CD4-positive, alpha-beta T cell treated with Interleukin-2 at 100 ng/mL for 4 hours (primary cell): Measurements from ENCODE around the gene EIF5AL1.
"Not testable (repeated sequence)": the region's sequence is repeated elsewhere in the genome, so short reads cannot be mapped to it uniquely, and the experiment has no call there.

Experiments used
- DNase-seq: peaks from one replicate; pipeline ENCODE4 v3.0.0-alpha.2; 2020; ENCODE audit warnings: low spot score

Gene EIF5AL1

DNA sequence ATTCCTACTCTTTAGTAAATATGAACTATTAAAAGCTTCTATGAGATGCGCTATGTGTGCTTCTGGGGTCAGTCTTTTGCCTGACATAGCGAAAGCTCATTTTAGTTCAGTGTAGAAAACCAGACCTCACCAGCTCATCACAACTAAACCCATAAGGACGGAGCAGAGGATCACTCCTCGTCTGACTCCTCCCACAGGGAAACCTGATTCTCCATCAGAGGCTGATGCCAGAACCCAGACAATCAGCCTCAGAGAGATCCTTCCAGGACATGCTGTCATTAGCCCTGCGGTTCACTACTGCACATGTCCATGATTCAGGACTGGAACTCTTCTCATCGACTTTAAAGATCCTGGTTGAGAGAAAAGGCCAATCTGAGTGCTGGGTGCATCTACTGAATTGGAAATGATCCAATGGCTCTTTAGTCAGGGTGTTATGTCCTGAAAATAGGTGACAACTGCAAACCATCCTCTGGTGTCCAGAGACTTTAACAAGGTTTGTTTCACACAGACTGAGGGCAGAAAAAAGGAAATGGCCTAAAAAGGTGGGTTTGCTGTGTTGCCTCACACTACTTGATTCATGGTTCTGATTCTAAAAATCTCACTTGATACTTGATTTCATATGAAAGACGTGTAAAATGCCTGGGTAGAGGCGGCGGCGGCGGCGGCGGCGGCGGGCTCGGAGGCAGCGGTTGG lies at the start of gene EIF5AL1:
Gene EIF5AL1, plus strand, starts transcription at position 643 of the 693 bp plus-strand sequence. CDS start 117 bp downstream, outside the sequence.
- not testable (repeated sequence) for DNase-seq

DNA sequence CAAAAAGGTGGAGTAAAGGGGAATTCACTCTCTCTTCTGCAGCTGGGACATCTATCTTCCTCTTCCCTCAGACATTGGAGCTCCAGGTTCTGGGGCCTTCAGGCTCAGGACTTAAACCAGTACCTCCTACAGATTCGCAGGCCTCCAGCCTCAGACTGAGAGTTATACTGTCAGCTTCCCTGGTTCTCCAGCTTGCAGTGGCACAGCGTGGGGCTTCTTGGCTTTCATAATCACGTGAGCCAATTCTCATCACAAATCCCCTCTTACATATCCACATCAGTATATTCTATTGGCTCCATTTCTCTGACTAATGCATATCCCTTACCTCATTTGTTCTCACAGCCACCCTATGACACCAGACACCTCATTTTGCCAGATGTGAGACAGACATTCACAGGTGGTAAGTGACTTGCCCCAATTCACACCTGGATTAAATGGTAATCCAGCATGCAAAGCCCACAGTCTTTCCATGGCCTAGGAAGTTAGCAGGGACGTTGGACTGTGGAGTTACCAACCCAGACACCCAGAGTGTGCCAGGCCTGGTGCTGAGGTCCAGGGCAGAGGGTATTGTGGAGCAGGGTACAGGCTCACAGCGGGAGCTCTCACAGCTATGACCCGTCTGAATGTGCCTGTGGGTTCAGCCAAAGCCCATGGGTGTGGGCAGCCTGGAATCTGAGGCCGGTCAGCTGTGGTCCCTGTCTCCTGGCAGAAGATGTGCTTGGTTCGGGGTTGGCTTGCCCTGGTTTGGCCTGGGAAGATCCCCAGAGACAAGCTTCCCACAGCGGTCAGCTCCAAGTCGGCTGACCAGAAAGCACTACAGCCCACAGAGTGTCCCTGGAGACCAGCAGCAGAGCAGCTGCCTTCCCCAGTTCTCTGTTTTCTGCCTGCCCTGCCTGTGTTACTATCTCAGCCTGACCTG lies 48.5 kb upstream of the EIF5AL1 start:
- DNase-seq, result no peak

DNA sequence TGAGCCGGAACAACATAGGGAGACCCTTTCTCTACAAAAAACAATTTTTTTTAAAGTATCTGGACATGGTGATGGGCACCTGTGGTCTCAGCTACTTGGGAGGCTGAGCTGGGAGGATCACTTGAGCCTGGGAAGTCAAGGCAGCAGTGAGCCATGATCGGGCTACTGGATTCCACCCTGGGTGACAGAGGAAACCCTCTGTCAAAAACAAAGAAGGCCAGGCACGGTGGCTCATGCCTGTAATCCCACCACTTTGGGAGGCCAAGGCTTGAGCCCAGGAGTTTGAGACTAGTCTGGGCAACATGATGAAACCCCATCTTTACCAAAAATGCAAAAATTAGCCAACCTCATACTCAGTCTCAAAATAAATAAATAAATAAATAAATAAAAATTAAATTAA lies 47.0 kb upstream of the EIF5AL1 start:
- DNase-seq, result no peak

DNA sequence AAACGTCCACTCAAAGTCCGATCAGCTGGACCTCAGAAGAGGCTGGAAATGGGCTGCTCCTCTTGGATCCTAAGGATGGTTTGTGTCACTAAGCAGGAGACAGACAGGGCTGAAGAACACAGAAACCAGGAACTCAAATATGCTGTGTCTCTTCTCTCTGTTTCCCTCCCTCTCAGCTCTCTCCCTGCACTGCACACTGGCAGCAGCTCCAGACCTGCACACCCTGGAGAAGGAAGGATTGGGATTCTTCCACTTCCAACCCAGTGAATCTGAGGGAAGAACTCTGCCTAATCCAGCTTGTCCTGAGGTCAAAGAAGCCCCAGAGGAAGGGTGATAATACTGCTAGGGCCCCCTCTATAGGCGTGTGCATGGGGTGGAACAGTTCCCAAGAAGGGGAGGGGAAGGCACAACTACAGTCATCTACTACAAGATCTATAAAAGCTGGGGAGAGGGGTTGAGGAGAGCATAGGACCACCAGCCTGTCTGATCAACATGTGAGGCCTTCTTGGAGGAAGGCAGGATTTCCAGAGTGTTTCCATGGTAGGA lies 44.2 kb upstream of the EIF5AL1 start:
- DNase-seq, result no peak

DNA sequence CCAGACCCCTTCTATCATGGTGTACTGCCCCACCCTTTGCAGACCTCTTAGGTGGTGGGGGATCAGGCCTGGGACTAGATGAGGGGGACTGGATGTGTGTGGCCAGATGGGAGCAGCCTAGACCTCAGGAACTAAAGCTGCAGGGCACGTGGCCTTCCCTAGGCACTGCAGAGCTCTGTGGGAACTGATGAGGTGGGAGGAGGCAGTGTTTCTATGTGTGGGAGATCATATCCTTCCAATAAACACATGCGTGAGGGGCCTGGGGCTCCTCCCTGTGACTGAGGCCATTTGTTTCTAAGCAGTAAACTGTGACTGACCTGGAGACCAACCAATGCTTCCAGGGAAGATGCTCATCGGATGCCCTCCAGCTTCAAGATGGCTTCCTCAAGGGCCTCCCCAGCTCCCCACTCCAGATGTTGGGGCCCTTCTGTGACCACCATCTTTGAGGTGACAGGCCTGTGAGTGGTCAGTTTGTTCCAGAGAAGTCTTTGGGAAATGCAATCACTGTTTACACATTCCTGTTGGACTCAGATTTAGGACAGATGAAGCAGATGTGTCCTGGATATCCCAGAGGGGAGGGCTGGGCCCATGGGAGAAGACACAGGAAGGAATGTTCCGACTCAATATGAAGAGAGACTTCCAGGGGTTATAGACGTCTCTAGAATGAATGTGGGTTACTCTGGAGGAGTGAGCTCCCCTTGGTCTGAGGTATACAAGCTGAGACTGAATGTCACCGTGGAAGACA lies 43.3 kb upstream of the EIF5AL1 start:
- no peak for DNase-seq

DNA sequence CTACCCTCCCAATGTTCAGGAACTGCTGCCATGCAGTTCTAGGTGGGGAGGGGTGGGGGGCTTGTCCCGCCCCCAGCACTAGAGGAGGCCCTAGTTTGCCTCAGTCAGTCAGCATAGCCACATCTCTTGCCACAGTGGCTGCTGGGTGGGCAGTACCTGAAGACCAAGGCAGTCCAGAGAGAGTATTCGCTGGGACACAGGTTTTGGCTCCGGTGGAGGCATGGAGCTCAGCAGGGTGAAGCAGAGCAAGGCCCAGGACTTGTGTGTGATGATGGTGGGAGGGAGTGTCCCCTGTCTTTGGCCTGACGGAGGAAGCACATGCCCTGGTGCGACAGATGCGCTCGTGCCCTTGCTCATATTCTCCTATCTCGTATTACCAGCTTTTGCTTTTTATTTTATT lies 42.2 kb upstream of the EIF5AL1 start:
- no peak for DNase-seq

DNA sequence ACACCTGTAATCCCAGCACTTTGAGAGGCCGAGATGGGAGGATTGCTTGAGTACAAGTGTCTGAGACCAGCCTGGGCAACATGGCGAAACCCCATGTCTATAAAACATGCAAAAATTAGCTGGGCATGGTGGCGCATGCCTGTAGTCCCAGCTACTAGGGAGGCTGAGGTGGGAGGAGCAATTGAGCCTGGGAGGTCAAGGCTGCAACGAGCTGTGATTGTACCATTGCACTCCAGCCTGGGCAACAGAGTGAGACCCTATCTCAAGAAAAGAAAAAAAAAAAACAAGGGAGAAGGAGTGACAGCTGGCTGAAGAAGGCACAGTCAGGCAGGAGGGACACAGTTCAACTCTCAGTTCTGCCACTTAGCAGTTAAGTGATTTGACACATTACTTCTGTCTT lies 40.6 kb upstream of the EIF5AL1 start:
- no peak for DNase-seq

DNA sequence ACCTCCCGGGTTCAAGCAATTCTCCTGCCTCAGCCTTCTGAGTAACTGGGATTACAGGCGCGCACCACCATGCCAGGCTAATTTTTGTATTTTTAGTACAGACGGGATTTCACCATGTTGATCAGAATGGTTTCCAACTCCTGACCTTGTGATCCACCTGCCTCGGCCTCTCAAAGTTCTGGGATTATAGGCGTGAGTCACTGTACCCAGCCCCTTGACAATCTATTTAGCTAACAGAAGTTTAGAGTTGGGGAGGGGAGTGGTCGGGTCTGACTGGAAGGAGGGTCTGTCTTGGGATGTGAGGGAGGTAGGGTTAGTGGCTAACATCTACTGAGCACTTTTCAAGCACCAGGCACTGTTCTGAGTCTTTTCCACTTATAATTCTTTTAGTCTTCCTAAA lies 39.9 kb upstream of the EIF5AL1 start:
- no peak for DNase-seq

DNA sequence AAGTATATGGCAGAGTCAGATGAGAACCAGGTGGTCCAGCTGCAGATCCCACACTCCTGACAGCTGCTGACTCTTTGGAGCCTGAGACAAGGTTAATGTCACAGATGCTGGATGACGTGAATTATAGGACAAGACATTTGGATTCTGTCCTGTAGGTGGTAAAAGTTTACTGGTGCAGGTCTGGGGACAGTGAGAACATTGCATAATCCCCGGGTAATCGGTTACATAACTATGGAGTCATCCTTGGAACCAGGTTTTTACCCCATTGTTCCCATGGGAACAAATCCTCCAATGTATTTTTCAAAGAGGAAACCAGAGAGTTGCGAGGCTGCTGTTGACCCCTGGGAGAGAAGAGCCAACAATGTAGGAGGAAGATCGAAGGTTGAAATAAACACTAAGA lies 39.4 kb upstream of the EIF5AL1 start:
- DNase-seq, result no peak

DNA sequence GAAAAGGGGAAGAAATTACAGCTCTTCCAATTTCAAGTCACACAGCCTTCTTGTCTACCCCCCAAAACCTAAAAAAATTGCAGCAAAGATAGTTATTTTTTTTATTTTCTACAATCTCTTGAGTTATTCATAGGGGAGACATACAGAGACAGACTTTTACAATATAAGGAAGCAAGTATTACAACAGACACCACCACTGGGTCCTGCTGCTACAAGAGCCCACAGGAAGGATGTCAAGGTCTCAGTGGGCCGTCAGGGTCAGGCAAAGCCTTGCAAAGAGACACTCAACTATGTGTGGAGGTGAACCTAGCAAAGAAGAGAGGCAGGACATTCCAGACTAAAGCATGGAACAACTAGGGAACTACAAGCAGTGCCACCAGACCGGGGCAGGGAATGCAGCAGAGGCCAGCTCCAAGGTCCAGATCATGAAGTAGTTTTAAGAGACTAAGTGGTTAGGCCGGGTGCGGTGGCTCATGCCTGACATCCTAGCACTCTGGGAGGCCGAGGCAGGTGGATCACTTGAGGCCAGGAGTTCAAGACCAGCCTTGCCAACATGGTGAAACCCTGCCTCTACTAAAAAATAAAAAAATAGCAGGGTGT lies 38.7 kb upstream of the EIF5AL1 start:
- DNase-seq, result no peak

DNA sequence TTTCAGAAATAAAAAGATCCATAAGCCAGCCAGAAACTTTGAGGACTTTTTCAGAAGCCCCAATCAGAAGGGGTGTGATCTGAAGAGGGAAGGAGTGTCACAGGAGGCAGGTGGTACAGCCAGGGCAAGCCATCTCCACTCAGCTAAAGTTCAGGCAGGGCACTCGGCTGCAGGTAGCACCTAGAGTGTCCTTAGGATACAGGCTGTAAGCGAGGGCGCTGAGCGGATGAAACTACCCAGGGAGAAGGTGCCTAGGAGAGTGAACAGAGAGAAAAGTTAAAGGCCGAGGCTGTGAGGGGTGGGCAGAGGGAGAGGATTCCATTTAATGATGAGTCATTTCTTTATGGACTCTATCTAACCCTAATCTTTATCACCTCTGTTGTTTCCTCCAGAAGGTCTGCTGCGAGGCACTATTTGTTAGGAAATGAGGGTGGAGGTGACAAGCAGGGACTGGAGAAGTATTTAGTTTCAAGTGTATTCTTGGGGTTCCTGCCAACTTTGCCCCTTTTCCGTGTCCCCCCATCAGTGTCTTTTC lies 37.1 kb upstream of the EIF5AL1 start:
- DNase-seq, result no peak

DNA sequence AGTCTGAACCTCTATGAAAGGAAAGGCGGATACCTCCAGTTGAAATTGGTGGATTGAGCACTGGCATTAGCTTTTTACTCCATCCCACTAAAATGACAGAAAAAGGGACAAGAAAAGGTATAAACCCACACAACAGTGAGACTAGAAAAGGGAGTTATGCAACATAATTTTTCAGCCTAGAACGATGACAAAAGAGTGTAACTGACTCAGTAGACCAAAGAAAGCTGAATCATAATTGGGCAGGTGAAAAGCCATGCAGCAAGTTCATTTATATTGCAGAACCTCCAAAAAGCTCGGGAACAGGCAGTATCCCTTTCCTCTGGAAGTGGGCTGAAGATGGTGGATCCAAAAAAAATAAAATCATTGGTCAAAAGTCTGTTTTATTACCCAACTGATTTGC lies 36.5 kb upstream of the EIF5AL1 start:
- no peak for DNase-seq

DNA sequence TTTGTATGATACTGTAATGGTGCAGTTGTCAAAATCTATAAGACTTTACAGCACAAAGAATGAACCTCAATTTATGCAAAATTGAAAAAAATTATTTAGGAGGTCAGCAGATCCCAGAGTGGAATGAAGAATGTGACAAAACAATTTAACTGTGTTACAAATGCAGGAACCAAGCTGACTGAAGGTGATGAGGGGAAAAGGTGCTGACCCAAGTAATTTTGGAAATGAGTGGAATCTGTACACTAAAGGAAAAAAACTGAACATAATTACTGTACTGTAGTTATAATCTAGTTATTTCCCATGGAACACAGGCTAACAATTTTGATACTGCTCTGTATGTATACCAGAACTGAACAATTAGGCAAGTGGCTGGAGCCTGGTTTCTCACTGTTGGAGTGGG lies 35.7 kb upstream of the EIF5AL1 start:
- no peak for DNase-seq

DNA sequence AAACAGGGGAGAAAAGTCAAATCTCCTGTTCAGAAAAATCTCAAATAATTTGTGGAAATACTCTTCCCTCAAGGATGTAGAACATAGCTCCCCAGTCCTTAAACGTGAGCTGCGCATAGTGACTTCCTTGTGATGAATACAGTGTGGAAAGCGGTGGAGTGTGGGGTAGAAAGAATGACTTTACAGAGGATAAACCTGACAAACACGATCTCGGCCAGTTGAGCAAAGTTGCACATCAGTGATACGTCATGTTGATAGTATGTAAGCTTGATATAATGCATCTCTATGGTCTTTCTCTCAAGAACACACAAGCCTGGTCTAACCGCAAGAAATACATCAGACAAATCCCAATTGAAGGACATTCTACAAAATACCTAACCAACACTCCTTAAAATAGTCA lies 34.9 kb upstream of the EIF5AL1 start:
- no peak for DNase-seq

DNA sequence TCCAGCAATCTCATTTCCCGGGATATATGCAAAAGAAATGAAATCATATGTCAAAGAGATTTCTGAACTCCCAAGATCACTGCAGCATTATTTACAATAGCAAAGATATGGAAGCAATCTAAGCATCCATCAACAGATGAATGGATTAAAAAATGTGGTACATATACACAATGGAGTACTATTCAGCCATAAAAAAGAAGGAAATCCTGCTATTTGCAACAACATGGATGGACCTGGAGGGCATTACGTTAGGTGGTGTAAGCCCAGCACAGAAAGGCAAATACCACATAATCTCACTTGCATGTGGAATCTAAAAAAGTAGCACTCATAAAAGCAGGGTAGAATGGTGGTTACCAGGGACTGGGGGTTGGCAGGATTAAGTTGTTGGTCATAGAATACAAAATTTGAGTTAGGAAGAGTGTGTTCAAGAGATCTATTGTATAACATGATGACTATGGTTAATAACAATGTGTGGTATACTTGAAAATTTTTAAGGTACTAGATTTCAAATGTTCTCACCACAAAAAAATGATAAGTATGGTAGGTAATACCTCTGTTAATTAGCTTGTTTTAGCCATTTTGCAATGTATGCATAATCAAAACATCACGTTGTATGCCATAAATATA lies 32.9 kb upstream of the EIF5AL1 start:
- DNase-seq, result no peak

DNA sequence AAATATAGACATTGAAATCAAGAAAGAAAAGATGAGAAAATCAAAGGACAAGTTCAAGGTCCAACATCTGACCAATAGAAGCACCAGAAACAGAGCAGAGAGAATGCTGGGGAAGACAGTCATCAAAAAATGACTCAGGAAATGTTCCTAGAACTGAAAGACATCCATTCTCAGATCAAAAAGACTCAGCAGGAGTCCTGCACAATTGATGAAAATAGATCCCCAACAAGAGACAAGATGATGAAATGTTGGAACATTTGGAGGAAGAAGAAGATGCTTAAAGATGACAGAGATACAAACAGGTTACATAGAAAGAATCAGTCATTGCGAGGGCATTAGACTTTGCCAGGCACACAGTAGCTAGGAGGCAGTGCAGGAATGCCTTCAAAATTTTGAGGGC lies 30.0 kb upstream of the EIF5AL1 start:
- no peak for DNase-seq

DNA sequence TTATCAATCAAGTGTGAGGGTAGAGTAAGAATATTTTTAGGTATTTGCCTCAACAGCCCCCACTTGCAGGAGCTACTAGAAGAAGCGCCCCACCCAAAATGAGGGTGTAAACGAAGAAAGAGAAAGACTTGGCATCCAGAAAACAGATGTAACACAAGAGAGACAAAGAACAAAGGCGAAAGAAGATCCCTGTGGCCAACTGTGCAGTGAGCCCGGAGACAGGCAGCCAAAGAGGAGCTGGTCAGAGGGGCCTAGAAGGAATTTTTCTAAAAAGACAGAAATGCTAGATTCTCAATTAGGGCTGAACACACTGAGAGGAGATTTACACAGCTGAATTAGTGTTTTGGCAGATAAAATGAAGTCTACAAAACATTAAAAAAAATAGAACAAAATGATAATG lies 29.6 kb upstream of the EIF5AL1 start:
- no peak for DNase-seq

DNA sequence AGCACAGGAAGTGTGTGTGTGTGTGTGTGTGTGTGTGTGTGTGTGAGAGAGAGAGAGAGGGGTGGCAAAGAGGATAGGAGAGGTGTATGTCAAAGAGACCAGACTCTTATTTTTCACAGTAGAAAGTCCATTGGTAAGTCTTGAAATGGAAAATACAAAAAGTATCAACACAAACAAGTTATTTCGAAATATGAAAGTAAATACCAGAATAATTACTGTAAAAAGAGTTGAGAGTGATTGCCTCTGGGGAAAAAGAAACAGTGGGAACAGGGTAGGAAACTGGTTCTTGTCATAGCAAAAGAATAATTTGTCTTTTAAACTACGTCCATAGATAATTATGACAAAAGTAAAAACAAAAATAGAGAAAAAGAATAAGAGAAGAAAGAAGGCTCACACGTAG lies 29.0 kb upstream of the EIF5AL1 start:
- DNase-seq, result no peak

DNA sequence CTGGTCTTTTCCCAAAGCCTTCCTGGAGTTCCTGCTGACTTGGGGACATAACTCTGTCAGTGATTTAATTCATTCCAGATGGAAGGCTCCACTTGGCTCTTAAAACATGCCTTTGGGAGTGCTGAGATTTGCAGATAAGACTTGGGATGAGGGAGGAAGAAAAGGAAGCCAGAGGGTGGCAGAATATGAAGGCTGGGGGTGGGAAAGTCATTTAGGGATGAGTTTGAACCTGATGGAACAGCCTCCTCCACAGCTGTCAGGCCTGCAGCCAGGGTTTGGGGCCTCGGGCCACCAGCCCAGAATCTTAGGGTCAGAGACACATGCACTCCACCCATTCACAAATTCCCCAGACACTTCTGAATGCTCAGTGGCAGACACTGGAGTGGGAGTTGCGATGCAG lies 28.4 kb upstream of the EIF5AL1 start:
- DNase-seq, result no peak

DNA sequence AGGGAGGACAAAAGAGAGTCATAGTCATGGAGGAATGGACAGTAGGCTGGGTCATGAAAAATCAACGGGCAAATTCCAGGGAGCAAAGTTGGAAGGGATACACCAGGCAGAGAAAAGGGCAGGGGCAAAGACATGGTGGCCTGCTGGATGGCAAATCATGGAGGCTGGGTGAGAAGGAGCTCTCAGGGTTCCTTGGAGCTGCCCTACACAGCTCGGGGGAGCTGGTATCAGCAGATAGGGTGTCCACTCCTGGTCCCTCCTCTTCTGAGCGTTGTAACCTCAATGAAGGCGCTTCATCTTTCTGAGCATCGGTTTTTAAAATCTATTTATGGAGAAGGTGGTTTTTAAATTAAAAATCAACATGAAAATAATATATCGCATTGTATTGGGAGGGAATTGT lies 27.9 kb upstream of the EIF5AL1 start:
- DNase-seq, result no peak
